Mononuclear cell (primary cell): ENCODE measurements around the gene S1PR5. TPM values are rescaled to one million over a fixed set of nuclear protein-coding genes. Genes with fewer than 3 reads are reported as not detected.

Experiments
- H3K27me3 ChIP-seq: 2 replicates; pipeline ENCODE4 v1.6.0; 2011; ENCODE audit warnings: low read length, control low read depth; ENCODE audit not compliant: insufficient read depth
- H3K4me1 ChIP-seq: 2 replicates; pipeline ENCODE4 v1.5.1; 2011; ENCODE audit warnings: mild to moderate bottlenecking, low read length, control low read depth; ENCODE audit not compliant: insufficient read depth
- H3K4me3 ChIP-seq: 2 replicates; pipeline ENCODE4 v1.5.1; 2011; ENCODE audit warnings: mild to moderate bottlenecking, low read length, moderate library complexity
- H3K9me3 ChIP-seq: 2 replicates; pipeline ENCODE4 v1.5.1; 2011; ENCODE audit warnings: low read depth, mild to moderate bottlenecking, control low read depth, low read length
- total RNA-seq: library from RNA; depleted of rRNA; stranded (reverse); fragments of >200 nt; gene quantifications from one replicate; pipeline ENCODE4 v1.2.3, GENCODE V29; 2012

The S1PR5 gene
- total RNA-seq, 1 donor, result 36.9 TPM

DNA sequence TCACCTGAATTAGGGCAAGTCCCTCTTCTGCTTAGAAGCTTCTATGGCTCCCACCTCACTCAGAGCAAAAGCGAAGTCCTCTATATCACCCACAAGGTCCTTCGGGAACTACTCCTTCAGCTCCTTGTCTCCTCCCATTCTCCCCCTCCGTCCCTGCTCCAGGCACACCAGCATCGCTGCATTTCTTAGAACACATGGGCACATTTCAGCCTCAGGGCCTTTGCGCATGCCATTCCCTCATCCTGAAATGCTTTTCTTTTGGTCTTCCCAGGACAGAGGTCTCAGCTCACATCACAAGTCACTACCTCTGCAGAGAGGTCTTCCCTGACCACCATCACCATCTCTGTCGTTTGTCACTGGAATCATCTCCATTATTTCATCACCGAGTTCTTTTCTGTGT lies 4.0 kb downstream of the S1PR5 start:
- Histone ChIP-seq H3K27me3 (peaks cover 56% of the 10 kb centered on the region), H3K4me3 (no peak overlapping the region), H3K4me1 (peaks cover 56% of the 10 kb centered on the region), H3K9me3 (no peaks in the 10 kb centered on the region)

- Histone ChIP-seq H3K9me3 (no peaks in the 10 kb centered on the region), H3K4me3 (no peak overlapping the region), H3K4me1 (peaks cover 49% of the 10 kb centered on the region), H3K27me3 (peaks cover 27% of the 10 kb centered on the region)
These were observed 6.9 kb downstream of the S1PR5 start for GRCh38 chr19:10510301-10510802.

DNA sequence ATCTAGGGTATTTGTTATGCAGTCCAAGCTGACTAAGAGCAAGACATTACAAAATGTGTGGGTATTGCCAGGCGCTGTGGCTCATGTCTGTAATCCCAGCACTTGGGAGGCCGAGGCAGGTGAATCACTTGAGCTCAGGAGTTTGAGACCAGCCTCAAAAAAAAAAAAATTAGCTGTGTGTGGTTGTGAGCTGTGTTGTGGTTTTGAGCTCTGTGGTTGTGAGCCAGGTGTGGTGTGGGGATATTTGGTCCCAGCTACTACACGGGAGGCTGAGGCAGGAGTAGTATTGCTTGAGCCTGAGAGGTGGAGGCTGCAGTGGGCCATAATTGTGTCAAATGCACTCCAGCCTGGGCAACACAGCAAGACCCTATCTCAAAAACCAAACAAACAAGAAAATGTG lies 8.5 kb downstream of the S1PR5 start:
- H3K4me3 ChIP-seq, result no peak overlapping the region
- H3K9me3 ChIP-seq, result no peaks in the 10 kb centered on the region
- peaks cover 40% of the 10 kb centered on the region for H3K4me1 ChIP-seq
- H3K27me3 ChIP-seq, result peaks cover 10% of the 10 kb centered on the region

- Histone ChIP-seq H3K4me1 (peaks cover 39% of the 10 kb centered on the region), H3K9me3 (no peaks in the 10 kb centered on the region), H3K4me3 (no peak overlapping the region), H3K27me3 (peaks cover 4% of the 10 kb centered on the region)
These were observed 9.2 kb downstream of the S1PR5 start for GRCh38 chr19:10508036-10508435.

- H3K9me3 ChIP-seq, result no peaks in the 10 kb centered on the region
- peaks cover 35% of the 10 kb centered on the region for H3K4me1 ChIP-seq
- H3K4me3 ChIP-seq, result no peak overlapping the region
- no peaks in the 10 kb centered on the region for H3K27me3 ChIP-seq
These were observed 11.5 kb downstream of the S1PR5 start for GRCh38 chr19:10505583-10506229.

GRCh38 chr19:10503002-10503789 lies 14.1 kb downstream of the S1PR5 start, which contains the start of gene KEAP1:
TSS of gene KEAP1 (minus strand) at chr19:10503356. CDS start at chr19:10500033, 3,323 bp downstream.
- H3K9me3 ChIP-seq, result no peaks in the 10 kb centered on the region
- H3K27me3 ChIP-seq, result no peaks in the 10 kb centered on the region
- peak within 1 kb of the TSS; percentile 87 for H3K4me3 ChIP-seq
- H3K4me1 ChIP-seq, result peaks cover 39% of the 10 kb centered on the region

DNA sequence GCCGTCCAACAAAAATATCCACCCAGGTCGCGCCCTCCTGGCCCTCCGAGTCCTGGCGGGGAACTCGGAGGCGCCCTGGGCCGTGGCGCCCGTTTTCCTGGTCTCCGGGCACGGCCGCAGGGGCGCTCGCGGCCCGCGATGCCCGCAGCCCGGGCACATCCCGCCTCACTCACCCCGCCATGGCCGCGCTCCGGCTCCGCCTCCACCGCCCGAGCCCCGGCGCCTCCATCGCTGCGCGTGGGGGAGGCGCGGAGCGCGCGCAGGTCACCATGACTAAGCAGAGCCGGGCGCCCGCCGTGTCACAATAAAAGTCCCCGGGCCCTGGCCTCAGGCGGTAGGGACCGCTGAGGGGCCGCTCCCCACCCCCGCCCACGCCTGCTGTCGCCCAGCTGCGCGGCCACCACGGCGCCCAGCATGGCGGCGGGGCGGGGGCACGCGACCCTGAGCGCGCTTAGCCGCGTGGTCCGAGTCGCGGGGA lies 14.7 kb downstream of the S1PR5 start:
- H3K4me1 ChIP-seq, result peaks cover 39% of the 10 kb centered on the region
- H3K4me3 ChIP-seq, result peak overlapping the region; percentile 87
- no peaks in the 10 kb centered on the region for H3K27me3 ChIP-seq
- no peaks in the 10 kb centered on the region for H3K9me3 ChIP-seq

DNA sequence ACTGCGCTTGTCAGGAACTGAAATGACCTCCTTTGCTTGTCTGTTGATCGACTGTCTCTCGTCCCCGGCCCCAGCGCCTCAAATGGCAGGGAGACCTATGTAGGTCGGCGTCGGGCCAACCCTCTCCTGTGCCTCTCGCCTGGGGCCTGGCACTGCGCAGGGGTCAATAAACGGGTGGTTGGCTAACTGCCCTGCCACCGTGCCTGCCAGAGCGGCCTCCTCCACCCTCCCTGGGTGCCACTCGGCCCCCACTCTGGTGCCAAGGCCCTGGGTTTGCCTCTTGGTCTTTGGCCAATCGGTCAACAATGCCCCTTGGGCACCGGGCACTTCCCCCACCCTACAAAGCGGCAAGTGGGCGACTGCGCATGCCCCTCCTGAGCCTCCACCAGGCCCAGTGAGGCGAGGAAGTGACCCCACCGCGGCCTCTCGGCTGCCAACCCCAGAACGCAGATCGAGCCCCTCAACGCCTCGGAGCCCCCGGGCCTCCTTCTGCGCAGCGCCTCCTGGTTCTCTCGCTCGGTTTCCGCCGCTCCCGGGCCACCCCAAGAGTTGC lies 15.2 kb downstream of the S1PR5 start:
- no peaks in the 10 kb centered on the region for H3K27me3 ChIP-seq
- peak overlapping the region; percentile 87 for H3K4me3 ChIP-seq
- peaks cover 39% of the 10 kb centered on the region for H3K4me1 ChIP-seq
- H3K9me3 ChIP-seq, result no peaks in the 10 kb centered on the region

DNA sequence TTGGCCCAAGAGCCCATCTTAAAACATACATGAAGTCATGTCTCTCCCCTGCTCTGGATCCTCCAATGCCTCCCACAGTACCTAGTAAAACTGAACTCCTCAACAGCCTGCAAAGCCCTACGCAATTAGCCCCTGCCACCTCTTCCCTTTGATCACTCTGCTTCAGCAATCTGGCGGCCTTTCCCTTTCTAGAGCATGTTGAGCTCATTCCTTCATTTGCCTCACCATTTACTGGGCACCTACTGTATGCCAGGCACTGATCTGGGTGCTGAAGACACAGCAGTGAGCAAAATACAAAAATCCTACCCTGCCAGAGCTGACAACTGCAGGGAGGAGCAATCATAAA lies 17.0 kb downstream of the S1PR5 start:
- peaks cover 32% of the 10 kb centered on the region for H3K4me1 ChIP-seq
- no peak overlapping the region for H3K4me3 ChIP-seq

DNA sequence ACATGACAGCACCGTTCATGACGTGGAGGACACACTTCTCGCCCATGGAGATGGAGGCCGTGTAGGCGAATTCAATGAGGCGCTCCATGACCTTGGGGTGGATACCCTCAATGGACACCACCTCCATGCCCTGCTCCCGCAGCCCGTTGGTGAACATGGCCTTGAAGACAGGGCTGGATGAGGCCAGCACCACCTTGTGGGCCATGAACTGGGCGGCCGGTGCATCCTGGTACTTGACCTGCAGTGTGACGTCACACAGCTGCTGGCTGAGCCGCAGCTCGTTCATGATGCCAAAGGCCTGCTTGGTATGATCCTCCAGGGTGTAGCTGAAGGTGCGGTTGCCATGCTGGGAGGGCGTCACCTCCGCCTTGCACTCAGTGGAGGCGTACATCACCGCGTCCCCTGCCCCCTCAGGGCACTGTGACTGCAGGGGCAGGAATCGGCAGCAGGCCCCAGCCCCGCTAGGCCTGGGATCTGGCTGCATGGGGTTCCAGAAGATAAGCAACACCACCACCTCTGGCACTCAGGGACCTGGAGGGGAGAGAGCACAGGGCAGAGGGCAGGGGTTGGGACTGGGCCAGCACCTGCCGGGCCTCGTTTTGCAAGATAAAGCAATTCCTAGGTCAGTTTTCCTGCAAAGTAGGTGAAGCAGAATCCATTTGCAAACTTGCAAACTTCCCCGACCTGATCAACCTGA lies 17.5 kb downstream of the S1PR5 start:
- Histone ChIP-seq H3K27me3 (no peaks in the 10 kb centered on the region), H3K4me3 (no peak overlapping the region), H3K9me3 (no peaks in the 10 kb centered on the region), H3K4me1 (peaks cover 32% of the 10 kb centered on the region)

More for the DNA sequence above, 17.0 kb downstream of the S1PR5 start:
- Histone ChIP-seq H3K9me3 (no peaks in the 10 kb centered on the region), H3K27me3 (no peaks in the 10 kb centered on the region)

GRCh38 chr19:10497371-10497770 lies 19.9 kb downstream of the S1PR5 start:
- Histone ChIP-seq H3K4me1 (peaks cover 27% of the 10 kb centered on the region), H3K4me3 (no peak overlapping the region), H3K9me3 (no peaks in the 10 kb centered on the region), H3K27me3 (no peaks in the 10 kb centered on the region)

- no peaks in the 10 kb centered on the region for H3K27me3 ChIP-seq
- no peak overlapping the region for H3K4me3 ChIP-seq
- no peaks in the 10 kb centered on the region for H3K4me1 ChIP-seq
- H3K9me3 ChIP-seq, result no peaks in the 10 kb centered on the region
These were observed 25.7 kb downstream of the S1PR5 start for GRCh38 chr19:10491472-10492047.

DNA sequence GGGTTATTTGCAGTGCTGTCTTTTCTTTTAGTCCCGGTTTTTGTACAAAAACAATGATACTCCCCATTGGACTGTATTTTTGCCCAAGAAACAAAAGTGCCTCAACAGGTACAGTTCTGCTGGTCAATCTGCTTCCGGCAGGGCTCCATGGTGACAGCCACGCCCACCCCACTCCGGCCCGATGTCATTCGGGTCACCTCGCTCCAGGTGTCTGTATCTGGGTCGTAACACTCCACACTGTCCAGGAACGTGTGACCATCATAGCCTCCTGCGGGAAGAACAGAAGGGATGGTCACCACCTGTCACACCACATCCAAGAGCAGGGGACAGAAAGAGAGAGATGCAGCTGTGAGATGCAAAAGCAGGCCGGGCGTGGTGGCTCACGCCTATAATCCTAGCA lies 30.7 kb downstream of the S1PR5 start:
- Histone ChIP-seq H3K4me3 (no peak overlapping the region), H3K9me3 (no peaks in the 10 kb centered on the region), H3K4me1 (peaks cover 6% of the 10 kb centered on the region), H3K27me3 (no peaks in the 10 kb centered on the region)

GRCh38 chr19:10478903-10479384 lies 38.3 kb downstream of the S1PR5 start:
- Histone ChIP-seq H3K4me1 (peaks cover 20% of the 10 kb centered on the region), H3K9me3 (no peaks in the 10 kb centered on the region), H3K27me3 (no peaks in the 10 kb centered on the region), H3K4me3 (no peak overlapping the region)
